CD4-positive, alpha-beta T cell treated with Interleukin-4 for 4 hours (primary cell): Measurements from ENCODE around the gene NFIA.

Source experiments
- DNase-seq: peaks from one replicate; pipeline ENCODE4 v3.0.0-alpha.2; 2020

The NFIA gene

GRCh38 chr1:61132645-61133334 is 50.4 kb downstream of the NFIA start:
- no peak for DNase-seq

- DNase-seq, result no peak
Measured at GRCh38 chr1:61133335-61134019, 51.1 kb downstream of the NFIA start.

GRCh38 chr1:61135291-61135690 is 52.9 kb downstream of the NFIA start:
- DNase-seq, result no peak

GRCh38 chr1:61138305-61138704 is 55.9 kb downstream of the NFIA start:
- DNase-seq, result no peak

GRCh38 chr1:61138921-61139774 is 56.8 kb downstream of the NFIA start:
- DNase-seq, result no peak

GRCh38 chr1:61139775-61140549 is 57.6 kb downstream of the NFIA start:
- no peak for DNase-seq

- DNase-seq, result no peak
Measured at GRCh38 chr1:61140778-61141177, 58.4 kb downstream of the NFIA start.

GRCh38 chr1:61141288-61142042 is 59.1 kb downstream of the NFIA start:
- DNase-seq, result no peak

- no peak for DNase-seq
Measured at GRCh38 chr1:61142043-61142440, 59.7 kb downstream of the NFIA start.

GRCh38 chr1:61142726-61143500 is 60.6 kb downstream of the NFIA start:
- DNase-seq, result no peak

GRCh38 chr1:61143821-61144424 is 61.6 kb downstream of the NFIA start:
- DNase-seq, result no peak

GRCh38 chr1:61149010-61149860 is 66.9 kb downstream of the NFIA start:
- no peak for DNase-seq

GRCh38 chr1:61151565-61151964 is 69.2 kb downstream of the NFIA start:
- DNase-seq, result no peak

GRCh38 chr1:61152066-61152465 is 69.7 kb downstream of the NFIA start:
- no peak for DNase-seq

- DNase-seq, result no peak
Measured at GRCh38 chr1:61152469-61153105, 70.2 kb downstream of the NFIA start.

GRCh38 chr1:61156576-61157467 is 74.5 kb downstream of the NFIA start:
- DNase-seq, result no peak

GRCh38 chr1:61157468-61157987 is 75.2 kb downstream of the NFIA start:
- peak; percentile 3 for DNase-seq

- no peak for DNase-seq
Measured at GRCh38 chr1:61158591-61158990, 76.2 kb downstream of the NFIA start.
